SU-DHL-6 (cell line): Measurements from ENCODE around the gene NEB.

Experiments used
- EZH2phosphoT487 ChIP-seq: fragments of 200-600 bp; sonication (generic), shearing (Covaris generic); conservative IDR thresholded peaks from 2 replicates; pipeline ENCODE4 v1.6.1; 2018; ENCODE audit warnings: mild to moderate bottlenecking, antibody characterized with exemption, low read length, moderate library complexity, mixed read lengths
- TF ChIP-seq, protein P1 (sequence below): fragments of 200-600 bp; sonication (generic); IDR thresholded peaks from one replicate; pipeline ENCODE4 v1.5.1; 2017; ENCODE audit warnings: antibody characterized with exemption, mild to moderate bottlenecking, low read length, moderate library complexity; ENCODE audit not compliant: insufficient read depth, poor library complexity, severe bottlenecking

DNA sequence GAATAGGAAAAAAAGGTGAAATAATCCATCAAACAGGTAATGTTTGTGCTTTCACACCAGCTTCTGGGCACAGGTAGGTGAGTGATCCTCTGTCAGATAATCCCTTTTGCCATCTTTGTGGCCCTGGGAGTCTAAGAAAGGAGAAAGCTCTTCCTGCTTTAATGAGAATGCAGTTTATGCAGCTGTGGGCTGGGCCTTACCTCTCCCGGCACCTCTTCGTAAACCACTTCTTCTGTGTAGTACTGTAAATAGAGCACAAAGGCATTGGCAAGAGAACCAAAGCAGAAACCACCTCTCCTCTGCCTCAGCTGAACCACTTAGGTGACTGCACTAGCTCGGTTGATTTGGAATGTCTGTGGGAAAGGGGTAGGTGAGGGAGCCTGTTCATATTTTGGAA, 4.9 kb downstream of the NEB start:
- TF ChIP-seq, protein P1, sequence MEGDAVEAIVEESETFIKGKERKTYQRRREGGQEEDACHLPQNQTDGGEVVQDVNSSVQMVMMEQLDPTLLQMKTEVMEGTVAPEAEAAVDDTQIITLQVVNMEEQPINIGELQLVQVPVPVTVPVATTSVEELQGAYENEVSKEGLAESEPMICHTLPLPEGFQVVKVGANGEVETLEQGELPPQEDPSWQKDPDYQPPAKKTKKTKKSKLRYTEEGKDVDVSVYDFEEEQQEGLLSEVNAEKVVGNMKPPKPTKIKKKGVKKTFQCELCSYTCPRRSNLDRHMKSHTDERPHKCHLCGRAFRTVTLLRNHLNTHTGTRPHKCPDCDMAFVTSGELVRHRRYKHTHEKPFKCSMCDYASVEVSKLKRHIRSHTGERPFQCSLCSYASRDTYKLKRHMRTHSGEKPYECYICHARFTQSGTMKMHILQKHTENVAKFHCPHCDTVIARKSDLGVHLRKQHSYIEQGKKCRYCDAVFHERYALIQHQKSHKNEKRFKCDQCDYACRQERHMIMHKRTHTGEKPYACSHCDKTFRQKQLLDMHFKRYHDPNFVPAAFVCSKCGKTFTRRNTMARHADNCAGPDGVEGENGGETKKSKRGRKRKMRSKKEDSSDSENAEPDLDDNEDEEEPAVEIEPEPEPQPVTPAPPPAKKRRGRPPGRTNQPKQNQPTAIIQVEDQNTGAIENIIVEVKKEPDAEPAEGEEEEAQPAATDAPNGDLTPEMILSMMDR: no peak
- no peak for TF ChIP-seq EZH2phosphoT487
